SK-N-SH (cell line): ENCODE results near the gene PTK6. TPM values are rescaled to one million over a fixed set of nuclear protein-coding genes. Genes with fewer than 3 reads are reported as not detected.

Experiments used
- CTCF ChIA-PET: fragments of 300-600, 350-600 bp; formaldehyde crosslinking; extraction: SDS; loops from one replicate; lab custom pipeline; 2021; lab: Yijun Ruan, JAX
- POLR2A ChIA-PET: fragments of 350-600 bp; sonication (Branson Sonifier 250); formaldehyde crosslinking; extraction: SDS; loops from one replicate; lab custom pipeline; 2020; ENCODE audit warnings: antibody characterized with exemption, inconsistent platforms; lab: Yijun Ruan, JAX
- DNase-seq: peaks from one replicate; pipeline ENCODE4 v3.0.0; 2012
- H2AFZ ChIP-seq: fragments of 200-600 bp; sonication (generic); 2 replicates; pipeline ENCODE4 v1.8.1; 2016; ENCODE audit warnings: antibody characterized with exemption, mild to moderate bottlenecking, low read depth
- H3F3A ChIP-seq: fragments of 200-600 bp; sonication (generic); replicated peaks from 2 replicates; pipeline ENCODE3; 2016; ENCODE audit warnings: antibody characterized with exemption, mild to moderate bottlenecking; ENCODE audit not compliant: insufficient read depth
- H3K27ac ChIP-seq, 2 experiments: fragments of 200-500 bp in 1 of 2; fragments of 200-600 bp in 1 of 2; sonication (Bioruptor generic) in 1 of 2; sonication (generic), shearing (Covaris generic) in 1 of 2; 2 replicates each; pipeline versions ENCODE4 v1.5.1 to v1.6.1; 2014 to 2016; ENCODE audit warnings: low read depth in 2 of 2, inconsistent platforms in 1 of 2, low read length in 1 of 2, mild to moderate bottlenecking in 1 of 2, mixed read lengths in 1 of 2
- H3K27me3 ChIP-seq: fragments of 200-600 bp; sonication (generic), shearing (Covaris generic); 2 replicates; pipeline ENCODE4 v1.6.1; 2016; ENCODE audit warnings: mixed run types; ENCODE audit not compliant: insufficient read depth
- H3K36me3 ChIP-seq, 2 experiments: fragments of 200-500 bp in 1 of 2; fragments of 200-600 bp in 1 of 2; sonication (Bioruptor generic) in 1 of 2; sonication (generic) in 1 of 2; replicated peaks in 1 of 2; 2 replicates each; pipeline versions ENCODE3 to v1.5.1; 2014 to 2016; ENCODE audit warnings: low read length in 1 of 2, mild to moderate bottlenecking in 1 of 2; ENCODE audit not compliant: insufficient read depth in 2 of 2, control insufficient read depth in 1 of 2
- H3K4me1 ChIP-seq, 2 experiments: fragments of 200-500 bp in 1 of 2; fragments of 200-600 bp in 1 of 2; sonication (Bioruptor generic) in 1 of 2; sonication (generic), shearing (Covaris generic) in 1 of 2; 2 replicates each; pipeline versions ENCODE4 v1.5.1 to v1.6.1; 2014 to 2016; ENCODE audit warnings: low read depth in 1 of 2, low read length in 1 of 2, mixed run types in 1 of 2; ENCODE audit not compliant: insufficient read depth in 2 of 2, control insufficient read depth in 1 of 2
- H3K4me2 ChIP-seq: fragments of 200-600 bp; sonication (generic), shearing (Covaris generic); 2 replicates; pipeline ENCODE4 v1.6.1; 2017; ENCODE audit warnings: mixed run types
- H3K4me3 ChIP-seq, 2 experiments: fragments of 200-500 bp in 1 of 2; fragments of 200-600 bp in 1 of 2; sonication (Bioruptor generic) in 1 of 2; sonication (generic), shearing (Covaris generic) in 1 of 2; 2 replicates each; pipeline versions ENCODE4 v1.5.1 to v1.8.1; 2014 to 2016; ENCODE audit warnings: low read depth in 2 of 2, inconsistent platforms in 1 of 2, low read length in 1 of 2, mild to moderate bottlenecking in 1 of 2, mixed read lengths in 1 of 2, moderate library complexity in 1 of 2
- H3K79me2 ChIP-seq: fragments of 200-600 bp; sonication (generic); 2 replicates; pipeline ENCODE4 v1.8.1; 2017; ENCODE audit warnings: mild to moderate bottlenecking; ENCODE audit not compliant: insufficient read depth
- H3K9ac ChIP-seq: fragments of 200-600 bp; sonication (generic); 2 replicates; pipeline ENCODE4 v1.6.1; 2017; ENCODE audit warnings: mixed run types
- H3K9me2 ChIP-seq: fragments of 200-600 bp; sonication (generic); 2 replicates; pipeline ENCODE4 v1.6.1; 2017; ENCODE audit warnings: mixed run types
- H3K9me3 ChIP-seq: fragments of 200-600 bp; sonication (generic); 2 replicates; pipeline ENCODE4 v1.6.1; 2017; ENCODE audit warnings: mixed run types, mild to moderate bottlenecking, moderate library complexity
- H4K20me1 ChIP-seq: fragments of 200-600 bp; sonication (generic); 2 replicates; pipeline ENCODE4 v1.6.1; 2017; ENCODE audit warnings: mild to moderate bottlenecking, mixed run types; ENCODE audit not compliant: insufficient read depth
- FOSL2 ChIP-seq: IDR thresholded peaks from 2 replicates; pipeline ENCODE4 v1.4.0; 2012; ENCODE audit warnings: low read depth, mild to moderate bottlenecking, moderate library complexity, borderline replicate concordance
- JUND ChIP-seq: IDR thresholded peaks from 2 replicates; pipeline ENCODE4 v1.4.0; 2012
- MEF2A ChIP-seq: IDR thresholded peaks from 2 replicates; pipeline ENCODE4 v1.4.0; 2012; ENCODE audit warnings: low read depth, borderline replicate concordance
- PBX3 ChIP-seq: IDR thresholded peaks from 2 replicates; pipeline ENCODE4; 2012
- POLR2AphosphoS5 ChIP-seq: IDR thresholded peaks from 2 replicates; pipeline ENCODE4 v1.6.1; 2012; ENCODE audit warnings: low read depth, low read length
- RCOR1 ChIP-seq: fragments of 150-350 bp; IDR thresholded peaks from 2 replicates; pipeline ENCODE4 v1.6.1; 2017; ENCODE audit warnings: antibody characterized with exemption, low read length
- REST ChIP-seq: IDR thresholded peaks from 2 replicates; pipeline ENCODE4 v1.6.1; 2012; ENCODE audit warnings: mild to moderate bottlenecking, low read depth, low read length, moderate library complexity
- RFX5 ChIP-seq: IDR thresholded peaks from 2 replicates; pipeline ENCODE4 v1.6.1; 2012; ENCODE audit warnings: mild to moderate bottlenecking, improper control_type of control experiment, low read length
- SIN3A ChIP-seq: IDR thresholded peaks from 2 replicates; pipeline ENCODE4 v1.6.1; 2012; ENCODE audit warnings: low read depth, mild to moderate bottlenecking, low read length, moderate library complexity, borderline replicate concordance
- SMC3 ChIP-seq: IDR thresholded peaks from 2 replicates; pipeline ENCODE4 v1.6.1; 2012; ENCODE audit warnings: low read depth, low read length, improper control_type of control experiment
- TCF12 ChIP-seq: IDR thresholded peaks from 2 replicates; pipeline ENCODE4 v1.4.0; 2012
- YY1 ChIP-seq: IDR thresholded peaks from 2 replicates; pipeline ENCODE4 v1.4.0; 2012; ENCODE audit warnings: low read depth, mild to moderate bottlenecking
- WGBS: methylation state at CpG from one replicate; pipeline ENCODE4 v1.1.6; 2017; ENCODE audit warnings: low lambda C conversion rate; 5-methylcytosine and 5-hydroxymethylcytosine counted together
- polyA plus RNA-seq, 3 experiments: library from polyadenylated mRNA; depleted of rRNA; stranded (reverse); fragments of >200 nt; gene quantifications; 2 replicates each; pipeline ENCODE4 v1.2.3, GENCODE V29; 2012

The PTK6 gene
- polyA plus RNA-seq, 1 of the 3 experiments (the other 2 are of a cell fraction) = 0.07 TPM

GRCh38 chr20:63493563-63494020 lies 43.6 kb downstream of the PTK6 start (continued):
- TF ChIP-seq REST (no peak), JUND (no peak), MEF2A (no peak), PBX3 (no peak), RFX5 (no peak), YY1 (no peak), SMC3 (no peak), FOSL2 (no peak), TCF12 (no peak), SIN3A (no peak), RCOR1 (no peak), POLR2AphosphoS5 (no peak)

GRCh38 chr20:63492982-63493381 lies 44.2 kb downstream of the PTK6 start:
- Histone ChIP-seq H3K4me1 (peaks cover 0 to 24% of the 10 kb centered on the region in 2 experiments; a peak in 1 of 4 replicates), H3K4me3 (no peak overlapping the region), H3K4me2 (no peak overlapping the region), H3K9me2 (no peaks in the 10 kb centered on the region), H3K27ac (no peak overlapping the region), H3K79me2 (no peaks in the 10 kb centered on the region), H3K9ac (no peak overlapping the region), H2AFZ (no peak overlapping the region), H3K27me3 (no peaks in the 10 kb centered on the region), H3K36me3 (peaks cover 0 to 6% of the 10 kb centered on the region in 2 experiments), H3K9me3 (no peaks in the 10 kb centered on the region), H3F3A (no peaks in the 10 kb centered on the region), H4K20me1 (no peaks in the 10 kb centered on the region; the same call in 1 of the 2 replicates)
- WGBS = 98% methylated on average over 14 of the region's 14 CpGs
- TF ChIP-seq FOSL2 = no peak
- DNase-seq = no peak
- CTCF ChIA-PET = interaction anchor here (0.6 to 0.9 kb wide), 2 partner anchors 45 to 602 kb away, joined by 3 to 4 read pairs; partner anchors contain the start of gene PTK6
- POLR2A ChIA-PET = interaction anchor here (1.2 kb wide), 1 partner anchor 28 kb away, joined by 5 read pairs; the partner anchor contains the start of gene PPDPF
